ENCODE results near the gene EPS8L2.

DNA sequence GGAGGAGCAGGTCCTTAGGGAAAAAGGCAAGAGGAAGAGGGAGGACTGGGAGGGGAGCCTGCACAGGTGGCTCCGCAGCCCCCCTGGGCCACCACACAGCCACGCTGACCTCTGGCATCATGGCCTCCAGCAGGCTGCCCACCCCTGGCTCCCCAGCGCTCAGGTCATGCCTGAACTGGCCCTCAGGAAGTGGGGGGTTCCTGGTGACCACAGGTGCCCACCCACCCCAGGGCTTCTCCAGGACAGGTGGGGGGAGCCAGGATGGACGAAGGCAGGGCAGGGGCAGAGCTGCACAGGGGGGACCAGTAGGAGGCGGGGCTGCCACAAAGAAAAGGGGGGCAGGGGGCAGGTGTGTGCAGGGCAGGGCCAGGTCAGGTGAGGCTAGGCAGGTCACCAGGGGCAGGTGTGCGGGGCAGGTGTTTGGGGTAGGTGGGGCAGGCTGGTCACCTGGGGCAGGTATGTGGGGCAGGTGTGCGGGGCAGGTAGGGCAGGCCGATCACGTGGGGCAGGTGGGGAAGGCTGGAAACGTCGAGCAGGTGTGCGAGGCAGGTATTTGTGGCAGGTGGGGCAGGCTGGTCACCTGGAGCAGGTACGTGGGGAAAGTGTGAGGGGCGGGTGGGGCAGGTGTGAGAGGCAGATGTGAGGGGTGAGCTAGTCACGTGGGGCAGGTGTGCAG lies 12.0 kb upstream of the EPS8L2 start:
- TF ChIP-seq CTCF (IDR thresholded peaks at IDR 0.05) (no peak), POLR2A (IDR thresholded peaks at IDR 0.05) (no peak)

Measured in prostate gland (tissue), 2 donors.